Activated naive CD4-positive, alpha-beta T cell treated with anti-CD3 and anti-CD28 coated beads for 36 hours (primary cell): ENCODE measurements around the gene ATP9A. TPM values are rescaled to one million over a fixed set of nuclear protein-coding genes. Genes with fewer than 3 reads are reported as not detected.
"Not testable (repeated sequence)": the region's sequence is repeated elsewhere in the genome, so short reads cannot be mapped to it uniquely, and the experiment has no call there.

Experiments used
- CTCF ChIA-PET: fragments of 350-600 bp; sonication (Branson Sonifier 250); formaldehyde crosslinking; loops from one replicate; lab custom pipeline; 2021; ENCODE audit warnings: antibody characterized with exemption; lab: Charles Lee
- DNase-seq: peaks from one replicate; pipeline ENCODE4 v3.0.0-alpha.2; 2020
- H3K27ac Mint-ChIP-seq: one replicate; pipeline ENCODE4 v1.8.0; 2021; ENCODE audit warnings: mild to moderate bottlenecking, mixed read lengths
- H3K27me3 Mint-ChIP-seq: one replicate; pipeline ENCODE4 v1.8.0; 2021; ENCODE audit warnings: low read depth, mixed read lengths
- H3K36me3 Mint-ChIP-seq: one replicate; pipeline ENCODE4 v1.8.0; 2021; ENCODE audit warnings: low read depth, mixed read lengths
- H3K4me1 Mint-ChIP-seq: one replicate; pipeline ENCODE4 v1.8.0; 2021; ENCODE audit warnings: low read depth, mixed read lengths
- H3K4me3 Mint-ChIP-seq: one replicate; pipeline ENCODE4 v1.8.0; 2021; ENCODE audit warnings: mild to moderate bottlenecking, moderate library complexity, mixed read lengths
- H3K9me3 Mint-ChIP-seq: one replicate; pipeline ENCODE4 v1.8.0; 2021; ENCODE audit warnings: mixed read lengths
- intact Hi-C: fragments of 100-400 bp; cut with micrococcal nuclease; formaldehyde crosslinking; loops from one replicate; pipeline ENCODE4 v1.15.1; 2023
- total RNA-seq, 2 experiments: library from RNA; stranded (reverse); gene quantifications; one replicate each; pipeline ENCODE4 v1.2.3, GENCODE V29; 2021

Gene ATP9A
- total RNA-seq, 2 experiments from 2014 or later: 0.12 to 0.17 TPM

DNA sequence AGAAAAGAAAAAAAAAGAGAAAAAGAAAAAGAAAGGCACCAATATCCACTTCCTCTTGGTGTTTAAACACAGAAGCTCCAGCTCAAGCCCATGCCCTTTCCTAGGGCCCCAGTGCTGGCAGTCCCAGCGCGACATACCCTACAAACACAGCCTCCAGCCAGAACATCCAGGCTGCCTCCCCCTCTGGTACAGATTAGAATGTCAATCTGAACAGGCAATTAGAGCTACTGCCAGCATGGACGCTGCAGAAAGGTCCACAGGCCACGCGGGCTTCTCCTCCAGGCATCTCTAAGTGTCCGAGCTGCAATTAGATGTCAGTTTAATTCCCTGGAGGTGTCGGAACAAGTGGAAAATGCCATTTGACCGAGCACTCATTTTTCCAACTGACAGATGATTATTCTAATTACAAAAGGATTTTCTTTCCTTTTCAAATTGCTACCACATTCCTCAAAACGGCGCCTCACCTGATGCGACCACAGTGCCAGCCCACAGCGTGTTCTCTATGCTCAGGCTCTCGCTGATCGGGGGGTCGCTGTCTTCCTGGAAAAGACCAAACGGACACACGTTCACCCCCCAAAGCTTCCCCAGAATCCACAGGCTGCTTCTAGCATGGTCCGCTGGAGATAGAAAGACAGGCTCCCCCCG is 79.5 kb downstream of the ATP9A start:
- Mint-ChIP-seq H3K4me1 (no peaks in the 10 kb centered on the region), H3K27ac (no peak overlapping the region), H3K36me3 (no peaks in the 10 kb centered on the region), H3K27me3 (no peaks in the 10 kb centered on the region), H3K9me3 (no peaks in the 10 kb centered on the region), H3K4me3 (no peak overlapping the region)
- intact Hi-C loops: no loop called here
- no peak for DNase-seq
- CTCF ChIA-PET: no interaction called here

GRCh38 chr20:51687630-51688029 is 80.6 kb downstream of the ATP9A start:
- Mint-ChIP-seq H3K9me3 (no peaks in the 10 kb centered on the region), H3K36me3 (no peaks in the 10 kb centered on the region), H3K4me3 (no peak overlapping the region), H3K4me1 (no peaks in the 10 kb centered on the region), H3K27ac (no peak overlapping the region), H3K27me3 (no peaks in the 10 kb centered on the region)
- no peak for DNase-seq
- intact Hi-C loops: no loop called here
- CTCF ChIA-PET: no interaction called here

DNA sequence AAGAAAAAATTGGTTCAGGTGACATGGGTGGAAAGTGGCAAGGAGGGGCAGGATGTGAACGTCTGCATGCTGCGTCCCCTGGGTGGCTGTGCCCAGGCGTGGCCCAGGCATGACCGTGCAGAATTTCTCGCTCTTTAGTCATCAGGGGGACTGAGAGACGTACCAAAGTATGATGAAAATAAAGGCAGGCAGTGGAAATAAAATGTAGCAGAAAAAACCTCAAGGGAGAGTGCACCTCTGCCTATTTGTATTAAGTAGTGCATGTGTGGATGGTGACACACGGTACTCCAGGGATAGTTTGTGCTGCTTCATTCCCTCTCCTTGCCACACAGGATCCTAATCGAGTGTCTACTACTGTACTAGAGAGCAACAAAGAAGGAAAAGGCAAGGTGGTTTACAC is 81.1 kb downstream of the ATP9A start:
- no peaks in the 10 kb centered on the region for H3K9me3 Mint-ChIP-seq
- no peaks in the 10 kb centered on the region for H3K27me3 Mint-ChIP-seq
- no peaks in the 10 kb centered on the region for H3K4me1 Mint-ChIP-seq
- H3K36me3 Mint-ChIP-seq: no peaks in the 10 kb centered on the region
- DNase-seq: no peak
- no peak overlapping the region for H3K27ac Mint-ChIP-seq
- intact Hi-C loops: no loop called here
- CTCF ChIA-PET: no interaction called here
- H3K4me3 Mint-ChIP-seq: no peak overlapping the region

DNA sequence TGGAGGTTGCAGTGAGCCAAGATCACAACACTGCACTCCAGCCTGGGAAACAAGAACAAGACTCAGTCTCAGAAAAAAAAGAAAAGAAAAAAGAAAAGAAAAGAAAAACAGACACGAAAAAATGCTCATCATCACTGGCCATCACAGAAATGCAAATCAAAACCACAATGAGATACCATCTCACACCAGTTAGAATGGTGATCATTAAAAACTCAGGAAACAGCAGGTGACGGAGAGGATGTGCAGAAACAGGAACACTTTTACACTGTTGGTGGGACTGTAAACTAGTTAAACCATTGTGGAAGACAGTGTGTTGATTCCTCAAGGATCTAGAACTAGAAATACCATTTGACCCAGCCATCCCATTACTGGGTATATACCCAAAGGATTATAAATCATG is 82.7 kb downstream of the ATP9A start:
- H3K4me1 Mint-ChIP-seq, H3K9me3 Mint-ChIP-seq, H3K36me3 Mint-ChIP-seq, DNase-seq, H3K27ac Mint-ChIP-seq, CTCF ChIA-PET, intact Hi-C loops, H3K27me3 Mint-ChIP-seq, H3K4me3 Mint-ChIP-seq: not testable (repeated sequence)

- no peak for DNase-seq
- Mint-ChIP-seq H3K27ac (no peak overlapping the region), H3K4me3 (no peak overlapping the region), H3K27me3 (peaks cover 2% of the 10 kb centered on the region), H3K4me1 (no peaks in the 10 kb centered on the region), H3K9me3 (no peaks in the 10 kb centered on the region), H3K36me3 (no peaks in the 10 kb centered on the region)
- intact Hi-C loops: no loop called here
- CTCF ChIA-PET: interaction anchor here (0.6 kb wide), 1 partner anchor 108 kb away, joined by 3 read pairs; no protein-coding TSS in a partner anchor
Measured at GRCh38 chr20:51680067-51680749, 88.0 kb downstream of the ATP9A start.

- H3K9me3 Mint-ChIP-seq: no peaks in the 10 kb centered on the region
- peaks cover 2% of the 10 kb centered on the region for H3K27me3 Mint-ChIP-seq
- CTCF ChIA-PET: interaction anchor here (0.6 kb wide), 1 partner anchor 107 kb away, joined by 3 read pairs; no protein-coding TSS in a partner anchor
- H3K4me1 Mint-ChIP-seq: no peaks in the 10 kb centered on the region
- no peak overlapping the region for H3K4me3 Mint-ChIP-seq
- H3K36me3 Mint-ChIP-seq: no peaks in the 10 kb centered on the region
- H3K27ac Mint-ChIP-seq: no peak overlapping the region
- intact Hi-C loops: no loop called here
- DNase-seq: no peak
Measured at GRCh38 chr20:51679254-51679921, 88.8 kb downstream of the ATP9A start.

- intact Hi-C loops: no loop called here
- no peaks in the 10 kb centered on the region for H3K4me1 Mint-ChIP-seq
- CTCF ChIA-PET: no interaction called here
- H3K36me3 Mint-ChIP-seq: no peaks in the 10 kb centered on the region
- H3K27me3 Mint-ChIP-seq: peaks cover 2% of the 10 kb centered on the region
- no peak overlapping the region for H3K4me3 Mint-ChIP-seq
- no peak overlapping the region for H3K27ac Mint-ChIP-seq
- no peak for DNase-seq
- H3K9me3 Mint-ChIP-seq: no peaks in the 10 kb centered on the region
Measured at GRCh38 chr20:51678026-51678697, 90.0 kb downstream of the ATP9A start.

DNA sequence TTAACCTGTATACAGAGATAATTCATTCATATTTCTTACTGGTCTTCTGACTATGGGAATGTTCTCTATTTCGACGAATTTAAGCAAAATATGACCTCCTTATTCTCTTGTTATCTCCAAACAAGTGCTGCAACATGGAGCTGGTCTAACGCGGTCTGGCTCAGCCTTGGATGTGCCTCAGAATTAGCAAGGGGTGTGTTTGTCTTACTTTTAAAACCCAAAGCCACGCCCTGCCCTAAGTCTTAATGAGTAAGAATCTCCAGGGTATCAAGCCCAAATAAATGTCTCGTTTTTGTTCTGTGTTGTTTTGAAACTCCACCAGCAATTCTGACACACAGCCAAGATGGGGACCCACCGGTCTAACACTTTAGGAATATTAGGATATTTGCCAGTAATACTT is 99.2 kb downstream of the ATP9A start:
- Mint-ChIP-seq H3K4me1 (peaks cover 7% of the 10 kb centered on the region), H3K4me3 (no peak overlapping the region), H3K27ac (no peak overlapping the region), H3K36me3 (no peaks in the 10 kb centered on the region), H3K27me3 (peaks cover 2% of the 10 kb centered on the region), H3K9me3 (no peaks in the 10 kb centered on the region)
- intact Hi-C loops: no loop called here
- CTCF ChIA-PET: no interaction called here
- no peak for DNase-seq

GRCh38 chr20:51668515-51668914 is 99.7 kb downstream of the ATP9A start:
- H3K9me3 Mint-ChIP-seq: no peaks in the 10 kb centered on the region
- no peak for DNase-seq
- CTCF ChIA-PET: no interaction called here
- no peak overlapping the region for H3K27ac Mint-ChIP-seq
- intact Hi-C loops: no loop called here
- H3K27me3 Mint-ChIP-seq: peaks cover 4% of the 10 kb centered on the region
- H3K4me3 Mint-ChIP-seq: no peak overlapping the region
- no peaks in the 10 kb centered on the region for H3K36me3 Mint-ChIP-seq
- H3K4me1 Mint-ChIP-seq: peaks cover 7% of the 10 kb centered on the region

DNA sequence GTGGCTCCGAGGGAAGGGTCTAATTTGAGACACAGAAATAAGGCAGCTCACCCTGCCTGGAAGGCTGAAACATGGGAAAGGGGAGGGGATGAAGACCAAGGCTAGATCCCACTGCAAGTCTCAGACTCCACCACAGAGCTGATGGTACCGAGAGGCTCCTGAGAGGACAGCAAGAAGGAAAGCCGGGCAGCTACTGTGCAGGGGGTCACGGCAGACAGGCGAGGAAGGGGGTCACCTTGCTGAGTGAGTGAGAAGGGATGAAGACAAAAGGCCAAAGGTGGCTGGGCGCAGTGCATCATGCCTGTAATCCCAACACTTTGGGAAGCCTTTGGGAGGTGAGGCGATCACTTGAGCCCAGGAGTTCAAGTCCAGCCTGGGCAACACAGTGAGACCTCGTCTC is 100.7 kb downstream of the ATP9A start:
- H3K4me3 Mint-ChIP-seq: no peak overlapping the region
- DNase-seq: no peak
- H3K27ac Mint-ChIP-seq: no peak overlapping the region
- H3K4me1 Mint-ChIP-seq: peaks cover 7% of the 10 kb centered on the region
- intact Hi-C loops: no loop called here
- peaks cover 4% of the 10 kb centered on the region for H3K27me3 Mint-ChIP-seq
- no peaks in the 10 kb centered on the region for H3K36me3 Mint-ChIP-seq
- CTCF ChIA-PET: interaction anchor here (1.1 kb wide), 1 partner anchor 267 kb away, joined by 3 read pairs; no protein-coding TSS in a partner anchor
- no peaks in the 10 kb centered on the region for H3K9me3 Mint-ChIP-seq

GRCh38 chr20:51667002-51667408 is 101.2 kb downstream of the ATP9A start:
- H3K4me1 Mint-ChIP-seq: peaks cover 10% of the 10 kb centered on the region
- CTCF ChIA-PET: interaction anchor here (1.1 kb wide), 1 partner anchor 267 kb away, joined by 3 read pairs; no protein-coding TSS in a partner anchor
- H3K27ac Mint-ChIP-seq: no peak overlapping the region
- H3K27me3 Mint-ChIP-seq: peaks cover 4% of the 10 kb centered on the region
- intact Hi-C loops: no loop called here
- no peaks in the 10 kb centered on the region for H3K9me3 Mint-ChIP-seq
- no peak overlapping the region for H3K4me3 Mint-ChIP-seq
- no peaks in the 10 kb centered on the region for H3K36me3 Mint-ChIP-seq
- no peak for DNase-seq

- peaks cover 4% of the 10 kb centered on the region for H3K27me3 Mint-ChIP-seq
Measured at GRCh38 chr20:51666126-51666525, 102.1 kb downstream of the ATP9A start.

More at GRCh38 chr20:51666126-51666525, 102.1 kb downstream of the ATP9A start:
- Mint-ChIP-seq H3K36me3 (no peaks in the 10 kb centered on the region), H3K4me1 (peaks cover 19% of the 10 kb centered on the region), H3K4me3 (no peak overlapping the region), H3K9me3 (no peaks in the 10 kb centered on the region), H3K27ac (no peak overlapping the region)
- CTCF ChIA-PET: interaction anchor here (0.5 to 0.6 kb wide), 3 partner anchors 29 to 230 kb away, joined by 3 to 8 read pairs (median 3); no protein-coding TSS in a partner anchor
- intact Hi-C loops: no loop called here
- no peak for DNase-seq
